Upper lobe of left lung (tissue), 6 donors: ENCODE measurements around the gene WDR35. TPM values are rescaled to one million over a fixed set of nuclear protein-coding genes. Genes with fewer than 3 reads are reported as not detected.
A peak's percentile ranks its signal among the peaks of the same experiment; 100 is the strongest.

Experiments
- ATAC-seq, 2 donors: fragments of 200-7000 bp; cut with Tn5 transposase; one replicate each; pipeline ENCODE4 v1.9.1; 2022; ENCODE audit warnings: mild to moderate bottlenecking in 2 of 2, moderate library complexity in 2 of 2; ENCODE audit not compliant: low FRiP score in 2 of 2
- DNase-seq, 2 donors: peaks; one replicate each; pipeline ENCODE4 v3.0.0-alpha.2; 2019 to 2020
- H3K27ac ChIP-seq, 4 donors: fragments of 200-600 bp; sonication (generic); one replicate each; pipeline ENCODE4 v1.5.1; 2016 to 2019
- H3K27me3 ChIP-seq, 4 donors: fragments of 200-600 bp; sonication (generic); one replicate each; pipeline ENCODE4 v1.5.1; 2017 to 2019
- H3K36me3 ChIP-seq, 4 donors: fragments of 200-600 bp; sonication (generic); one replicate each; pipeline ENCODE4 v1.5.1; 2016 to 2019
- H3K4me1 ChIP-seq, 4 donors: fragments of 200-600 bp; sonication (generic); one replicate each; pipeline ENCODE4 v1.5.1; 2018 to 2019
- H3K4me3 ChIP-seq, 4 donors: fragments of 200-600 bp; sonication (generic); one replicate each; pipeline ENCODE4 v1.5.1; 2017 to 2019; ENCODE audit warnings: mild to moderate bottlenecking in 2 of 4, moderate library complexity in 1 of 4
- H3K9me3 ChIP-seq, 4 donors: fragments of 200-600 bp; sonication (generic); one replicate each; pipeline ENCODE4 v1.5.1; 2018 to 2019
- EP300 ChIP-seq, 4 donors: sonication (generic); formaldehyde crosslinking; IDR thresholded peaks; one replicate each; pipeline ENCODE4 v1.5.1; 2017; ENCODE audit warnings: antibody characterized with exemption in 4 of 4, control low read depth in 2 of 4
- POLR2A ChIP-seq, 4 donors: fragments of 450-650 bp; IDR thresholded peaks; one replicate each; pipeline ENCODE4 v1.5.1; 2016 to 2017; ENCODE audit warnings: antibody characterized with exemption in 4 of 4, mild to moderate bottlenecking in 2 of 4
- POLR2AphosphoS5 ChIP-seq, 2 donors: sonication (generic); formaldehyde crosslinking; IDR thresholded peaks; one replicate each; pipeline ENCODE4 v1.5.1; 2017; ENCODE audit warnings: antibody characterized with exemption in 2 of 2
- WGBS, 2 donors: methylation state at CpG; one replicate each; pipeline ENCODE4 v1.1.5; 2017 to 2018; 5-methylcytosine and 5-hydroxymethylcytosine counted together
- total RNA-seq, 6 donors: library from RNA; depleted of rRNA in 4 of 6; stranded (reverse); fragments of >200 nt in 4 of 6; gene quantifications; one replicate each; pipeline versions ENCODE4 v1.1.0 to v1.2.1, GENCODE V29; 2016 to 2021
- TF ChIP-seq, protein P1 (sequence below), 6 experiments: fragments of 450-650 bp in 4 of 6; fragments of 200-600 bp in 2 of 6; sonication (generic) in 2 of 6; IDR thresholded peaks; one replicate each; pipeline ENCODE4 v1.5.1; 2016 to 2019; ENCODE audit warnings: antibody characterized with exemption in 6 of 6
- donor health status: DM: no; HTN: no; CAD: no; lungs with moderate emphysema.
- donor health status: DM: no; HTN: yes; CAD: no; lungs with severe emphysema.

The WDR35 gene
- total RNA-seq, 6 donors from 2014 or later = 4.4 to 16.5 (median 6.9) TPM

GRCh38 chr2:19885791-19886190, 104.1 kb downstream of the WDR35 start:
- TF ChIP-seq EP300 (IDR thresholded peaks at IDR 0.05) = no peak
- TF ChIP-seq, protein P1, sequence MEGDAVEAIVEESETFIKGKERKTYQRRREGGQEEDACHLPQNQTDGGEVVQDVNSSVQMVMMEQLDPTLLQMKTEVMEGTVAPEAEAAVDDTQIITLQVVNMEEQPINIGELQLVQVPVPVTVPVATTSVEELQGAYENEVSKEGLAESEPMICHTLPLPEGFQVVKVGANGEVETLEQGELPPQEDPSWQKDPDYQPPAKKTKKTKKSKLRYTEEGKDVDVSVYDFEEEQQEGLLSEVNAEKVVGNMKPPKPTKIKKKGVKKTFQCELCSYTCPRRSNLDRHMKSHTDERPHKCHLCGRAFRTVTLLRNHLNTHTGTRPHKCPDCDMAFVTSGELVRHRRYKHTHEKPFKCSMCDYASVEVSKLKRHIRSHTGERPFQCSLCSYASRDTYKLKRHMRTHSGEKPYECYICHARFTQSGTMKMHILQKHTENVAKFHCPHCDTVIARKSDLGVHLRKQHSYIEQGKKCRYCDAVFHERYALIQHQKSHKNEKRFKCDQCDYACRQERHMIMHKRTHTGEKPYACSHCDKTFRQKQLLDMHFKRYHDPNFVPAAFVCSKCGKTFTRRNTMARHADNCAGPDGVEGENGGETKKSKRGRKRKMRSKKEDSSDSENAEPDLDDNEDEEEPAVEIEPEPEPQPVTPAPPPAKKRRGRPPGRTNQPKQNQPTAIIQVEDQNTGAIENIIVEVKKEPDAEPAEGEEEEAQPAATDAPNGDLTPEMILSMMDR (IDR thresholded peaks at IDR 0.05) = no peak
- TF ChIP-seq POLR2AphosphoS5 (IDR thresholded peaks at IDR 0.05) = no peak
- no peak for TF ChIP-seq POLR2A (IDR thresholded peaks at IDR 0.05)
- WGBS, 2 donors = 70 to 79% methylated on average over 7 of the region's 7 CpGs
- no peaks in the 10 kb centered on the region for H3K9me3 ChIP-seq
- no peaks in the 10 kb centered on the region for H3K36me3 ChIP-seq
- ATAC-seq (no peak), DNase-seq (peak in 1 of 2 donors; percentile 7)
- no peaks in the 10 kb centered on the region for H3K4me1 ChIP-seq
- H3K4me3 ChIP-seq = no peak overlapping the region
- H3K27ac ChIP-seq = no peak overlapping the region
- H3K27me3 ChIP-seq = no peaks in the 10 kb centered on the region

GRCh38 chr2:19883971-19884720, 105.8 kb downstream of the WDR35 start:
- ATAC-seq = no peak
- TF ChIP-seq POLR2AphosphoS5 (IDR thresholded peaks at IDR 0.05) (no peak), POLR2A (IDR thresholded peaks at IDR 0.05) (no peak), EP300 (IDR thresholded peaks at IDR 0.05) (no peak)
- TF ChIP-seq, protein P1 (IDR thresholded peaks at IDR 0.05) = no peak
- no peak overlapping the region for H3K4me3 ChIP-seq
- H3K4me1 ChIP-seq = no peaks in the 10 kb centered on the region
- no peak overlapping the region for H3K27ac ChIP-seq
- no peaks in the 10 kb centered on the region for H3K9me3 ChIP-seq
- H3K36me3 ChIP-seq = no peaks in the 10 kb centered on the region
- WGBS, 2 donors = 95 to 100% methylated on average over 3 to 8 of the region's 8 CpGs
- no peak for DNase-seq
- no peaks in the 10 kb centered on the region for H3K27me3 ChIP-seq

DNA sequence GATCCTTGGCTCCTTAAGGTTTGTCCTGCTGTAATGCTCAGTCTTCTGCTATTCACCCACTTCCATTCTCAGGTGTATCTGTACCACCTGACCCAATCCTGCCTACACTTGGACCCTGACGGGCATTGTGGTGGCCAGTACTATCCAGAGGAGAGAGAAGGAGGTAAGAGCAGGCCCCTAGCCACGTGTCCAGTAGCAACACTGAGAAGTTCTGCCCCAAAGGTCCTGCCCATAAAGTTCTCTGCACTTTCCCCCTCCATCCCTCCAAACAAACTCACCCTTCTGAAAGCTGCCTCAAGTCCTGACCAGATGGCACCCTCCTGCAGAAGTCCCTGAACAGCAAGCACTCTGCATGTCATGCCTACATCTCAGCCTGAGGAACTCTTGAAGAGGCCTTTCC, 106.4 kb downstream of the WDR35 start:
- H3K36me3 ChIP-seq = no peaks in the 10 kb centered on the region
- H3K9me3 ChIP-seq = no peaks in the 10 kb centered on the region
- no peak overlapping the region for H3K27ac ChIP-seq
- WGBS, 2 donors = 31 to 42% methylated on average over 2 of the region's 2 CpGs
- no peak overlapping the region for H3K4me3 ChIP-seq
- H3K27me3 ChIP-seq = no peaks in the 10 kb centered on the region
- TF ChIP-seq POLR2A (IDR thresholded peaks at IDR 0.05) (no peak), EP300 (IDR thresholded peaks at IDR 0.05) (no peak), POLR2AphosphoS5 (IDR thresholded peaks at IDR 0.05) (no peak)
- TF ChIP-seq, protein P1 (IDR thresholded peaks at IDR 0.05) = no peak
- no peaks in the 10 kb centered on the region for H3K4me1 ChIP-seq
- DNase-seq = no peak
- no peak for ATAC-seq

- Histone ChIP-seq H3K27me3 (no peaks in the 10 kb centered on the region), H3K4me1 (no peaks in the 10 kb centered on the region), H3K4me3 (no peak overlapping the region), H3K9me3 (no peaks in the 10 kb centered on the region), H3K27ac (no peak overlapping the region), H3K36me3 (no peaks in the 10 kb centered on the region)
- ATAC-seq (no peak), DNase-seq (no peak)
- TF ChIP-seq, protein P1 (IDR thresholded peaks at IDR 0.05) = no peak
- TF ChIP-seq EP300 (IDR thresholded peaks at IDR 0.05) (no peak), POLR2AphosphoS5 (IDR thresholded peaks at IDR 0.05) (no peak), POLR2A (IDR thresholded peaks at IDR 0.05) (no peak)
- 89 to 96% methylated on average over 2 of the region's 2 CpGs for WGBS, 2 donors
These were observed 107.6 kb downstream of the WDR35 start for GRCh38 chr2:19882286-19882685.

DNA sequence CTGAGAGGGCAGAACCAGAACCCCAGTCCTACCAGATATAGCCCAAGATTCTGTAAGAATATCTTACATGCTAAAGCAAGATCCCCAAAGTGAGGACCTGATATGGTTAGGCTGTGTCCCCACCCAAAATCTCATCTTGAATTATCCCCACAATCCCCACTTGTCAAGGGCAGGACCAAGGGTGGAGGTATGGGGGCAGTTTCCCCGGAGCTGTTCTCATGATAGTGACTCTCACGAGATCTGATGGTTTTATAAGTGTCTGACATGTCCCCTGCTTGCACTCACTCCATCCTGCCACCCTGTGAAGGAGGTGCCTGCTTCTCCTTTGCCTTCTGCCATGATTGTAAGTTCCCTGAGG, 108.0 kb downstream of the WDR35 start:
- no peaks in the 10 kb centered on the region for H3K27me3 ChIP-seq
- no peaks in the 10 kb centered on the region for H3K9me3 ChIP-seq
- H3K4me1 ChIP-seq = no peaks in the 10 kb centered on the region
- TF ChIP-seq EP300 (IDR thresholded peaks at IDR 0.05) (no peak), POLR2AphosphoS5 (IDR thresholded peaks at IDR 0.05) (no peak), POLR2A (IDR thresholded peaks at IDR 0.05) (no peak)
- TF ChIP-seq, protein P1 (IDR thresholded peaks at IDR 0.05) = no peak
- no peaks in the 10 kb centered on the region for H3K36me3 ChIP-seq
- no peak overlapping the region for H3K4me3 ChIP-seq
- DNase-seq = no peak
- ATAC-seq = no peak
- WGBS, 2 donors = 37 to 100% methylated on average over 1 to 2 of the region's 2 CpGs
- H3K27ac ChIP-seq = no peak overlapping the region
